IMR-90 (cell line): ENCODE data around the gene BCL2L1. TPM values are rescaled to one million over a fixed set of nuclear protein-coding genes. Genes with fewer than 3 reads are reported as not detected.

Experiments
- MAFK ChIP-seq: IDR thresholded peaks from 2 replicates; pipeline ENCODE4 v1.6.1; 2012; ENCODE audit warnings: low read depth, low read length, improper control_type of control experiment
- NFE2L2 ChIP-seq: fragments of 150-350 bp; IDR thresholded peaks from 2 replicates; pipeline ENCODE4 v1.6.1; 2016; ENCODE audit warnings: low read depth, mild to moderate bottlenecking, low read length
- SMC3 ChIP-seq: fragments of 150-350 bp; IDR thresholded peaks from 2 replicates; pipeline ENCODE4 v1.6.1; 2016; ENCODE audit warnings: low read depth, mild to moderate bottlenecking, antibody characterized with exemption, low read length, moderate library complexity
- polyA plus RNA-seq, 3 experiments: library from polyadenylated mRNA; depleted of rRNA; stranded (reverse); fragments of >200 nt; gene quantifications; 2 replicates each; pipeline ENCODE4 v1.2.3, GENCODE V29; 2012; ENCODE audit warnings: low replicate concordance in 1 of 3
- total RNA-seq: library from RNA; depleted of rRNA; stranded (reverse); fragments of >200 nt; gene quantifications from 2 replicates; pipeline ENCODE4 v1.2.3, GENCODE V29; 2012

BCL2L1 gene
- total and polyA plus RNA-seq, 2 of the 4 experiments (the other 2 are of a cell fraction): 40.2 to 41.9 TPM

DNA sequence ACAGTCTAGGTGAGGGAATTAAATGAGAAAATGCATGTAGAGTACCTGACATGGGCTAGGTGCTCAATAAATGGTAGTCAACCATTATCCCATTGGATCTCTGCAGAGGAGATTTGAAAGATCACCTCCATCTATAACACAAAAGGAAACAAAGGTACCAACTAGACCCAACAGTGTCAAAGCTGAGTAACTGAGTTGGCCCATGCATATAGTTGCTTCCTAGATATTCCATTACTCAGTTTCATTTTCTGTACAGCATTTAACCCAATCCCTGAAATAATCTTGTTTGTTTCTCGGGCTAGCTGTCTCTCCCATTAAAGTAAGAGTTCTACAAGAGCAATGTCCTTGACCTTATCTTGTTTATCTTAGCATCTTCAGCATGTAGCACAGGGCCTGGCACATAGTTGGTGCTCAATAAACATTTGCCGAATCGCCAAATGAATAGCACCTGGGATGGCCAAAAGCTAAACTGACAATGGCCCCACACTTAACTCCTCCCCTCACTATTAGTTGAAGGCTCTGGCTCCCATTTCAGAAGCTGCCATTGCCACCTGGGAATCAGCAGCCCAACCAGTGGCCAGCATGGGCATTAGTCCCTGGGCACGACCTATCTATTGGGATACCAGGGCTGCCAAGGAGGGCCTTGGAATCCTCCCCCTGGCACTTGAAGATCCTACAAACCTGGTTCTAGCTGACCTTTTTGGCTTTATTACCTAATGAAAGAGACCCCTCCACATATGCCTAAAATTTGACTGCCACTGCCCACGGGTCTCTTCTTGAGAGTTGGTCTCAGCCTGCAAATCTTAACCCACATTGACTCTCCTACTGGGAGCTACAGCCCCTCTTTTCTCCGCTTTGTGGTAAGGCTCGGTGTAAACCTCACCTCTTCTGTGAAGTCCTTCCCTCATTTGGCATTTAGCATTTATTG is 22.6 kb downstream of the BCL2L1 start (continued):
- TF ChIP-seq SMC3: no peak
- no peak for TF ChIP-seq NFE2L2
- no peak for TF ChIP-seq MAFK
